SK-N-SH treated with all-trans-retinoic acid at 6 μM for 48 hours (cell line): ENCODE data around the gene CMBL.

Experiments
- ATAC-seq: fragments of 200-7000 bp; cut with Tn5 transposase; 3 replicates; pipeline ENCODE4 v1.9.1; 2020; ENCODE audit warnings: mild to moderate bottlenecking, moderate library complexity
- ARNTL ChIP-seq: fragments of 450-650 bp; formaldehyde crosslinking; IDR thresholded peaks from 2 replicates; pipeline ENCODE4 v1.5.0; 2020; ENCODE audit warnings: low read depth, mild to moderate bottlenecking, moderate library complexity, borderline replicate concordance
- BACH2 ChIP-seq: fragments of 250-450 bp; sonication (Bioruptor Pico); IDR thresholded peaks from 2 replicates; pipeline ENCODE4 v1.9.0; 2021; ENCODE audit warnings: mild to moderate bottlenecking, borderline replicate concordance
- ESRRG ChIP-seq: fragments of 250-450 bp; sonication (Bioruptor Pico); IDR thresholded peaks from 2 replicates; pipeline ENCODE4 v1.6.1; 2021; ENCODE audit warnings: mild to moderate bottlenecking
- GLIS3 ChIP-seq: fragments of 250-450 bp; sonication (Bioruptor Pico); IDR thresholded peaks from 2 replicates; pipeline ENCODE4 v1.5.0; 2020; ENCODE audit warnings: mild to moderate bottlenecking, moderate library complexity
- ISL1 ChIP-seq: fragments of 250-450 bp; sonication (Bioruptor Pico); IDR thresholded peaks from 2 replicates; pipeline ENCODE4 v2.1.2; 2022; ENCODE audit warnings: mild to moderate bottlenecking, moderate library complexity
- OSR1 ChIP-seq: fragments of 250-450 bp; sonication (Bioruptor Pico); IDR thresholded peaks from 2 replicates; pipeline ENCODE4 v1.8.0; 2022; ENCODE audit warnings: moderate library complexity, mild to moderate bottlenecking, inconsistent platforms
- PATZ1 ChIP-seq: fragments of 250-450 bp; sonication (Bioruptor Pico); IDR thresholded peaks from 2 replicates; pipeline ENCODE4 v1.8.0; 2020; ENCODE audit warnings: mild to moderate bottlenecking, moderate library complexity, borderline replicate concordance
- PPARA ChIP-seq: fragments of 250-450 bp; sonication (Bioruptor Pico); IDR thresholded peaks from 2 replicates; pipeline ENCODE4 v1.5.0; 2020; ENCODE audit warnings: mild to moderate bottlenecking, borderline replicate concordance
- RARB ChIP-seq: fragments of 250-450 bp; sonication (Bioruptor Pico); IDR thresholded peaks from 2 replicates; pipeline ENCODE4 v1.8.0; 2021; ENCODE audit warnings: mild to moderate bottlenecking, moderate library complexity
- SNAI2 ChIP-seq: fragments of 250-450 bp; sonication (Bioruptor Pico); IDR thresholded peaks from 2 replicates; pipeline ENCODE4 v1.5.0; 2020; ENCODE audit warnings: mild to moderate bottlenecking, moderate library complexity
- TCF4 ChIP-seq: fragments of 250-450 bp; sonication (Bioruptor Pico); IDR thresholded peaks from 2 replicates; pipeline ENCODE4 v1.8.0; 2021; ENCODE audit warnings: mild to moderate bottlenecking, moderate library complexity, borderline replicate concordance
- TSHZ2 ChIP-seq: fragments of 250-450 bp; sonication (Bioruptor Pico); IDR thresholded peaks from 2 replicates; pipeline ENCODE4 v1.5.0; 2020; ENCODE audit warnings: mild to moderate bottlenecking, moderate library complexity
- ZC3H10 ChIP-seq: fragments of 250-450 bp; sonication (Bioruptor Pico); IDR thresholded peaks from 2 replicates; pipeline ENCODE4 v1.5.1; 2021; ENCODE audit warnings: mild to moderate bottlenecking, moderate library complexity
- ZFP3 ChIP-seq: fragments of 250-450 bp; sonication (Bioruptor Pico); IDR thresholded peaks from 2 replicates; pipeline ENCODE4 v1.5.0; 2020; ENCODE audit warnings: mild to moderate bottlenecking, moderate library complexity
- ZFP30 ChIP-seq: fragments of 450-650 bp; formaldehyde crosslinking; IDR thresholded peaks from 2 replicates; pipeline ENCODE4 v1.5.0; 2022; ENCODE audit warnings: mild to moderate bottlenecking, moderate library complexity
- ZNF565 ChIP-seq: fragments of 450-650 bp; formaldehyde crosslinking; conservative IDR thresholded peaks from 2 replicates; pipeline ENCODE4 v1.5.0; 2020; ENCODE audit warnings: low read depth, mild to moderate bottlenecking, moderate library complexity
- ZNF70 ChIP-seq: fragments of 450-650 bp; formaldehyde crosslinking; IDR thresholded peaks from 2 replicates; pipeline ENCODE4 v1.5.0; 2020; ENCODE audit warnings: mild to moderate bottlenecking, moderate library complexity
- ZNF8 ChIP-seq: fragments of 450-650 bp; formaldehyde crosslinking; IDR thresholded peaks from 2 replicates; pipeline ENCODE4 v1.5.0; 2020; ENCODE audit warnings: mild to moderate bottlenecking, moderate library complexity
- TF ChIP-seq, protein P1 (sequence below): fragments of 250-450 bp; sonication (Bioruptor Pico); IDR thresholded peaks from 2 replicates; pipeline ENCODE4 v1.5.1; 2020; ENCODE audit warnings: low read depth, mild to moderate bottlenecking, moderate library complexity
- TF ChIP-seq, protein P2 (sequence below): fragments of 250-450 bp; sonication (Bioruptor Pico); IDR thresholded peaks from 2 replicates; pipeline ENCODE4 v1.5.1; 2021; ENCODE audit warnings: mild to moderate bottlenecking, moderate library complexity

The CMBL gene

DNA sequence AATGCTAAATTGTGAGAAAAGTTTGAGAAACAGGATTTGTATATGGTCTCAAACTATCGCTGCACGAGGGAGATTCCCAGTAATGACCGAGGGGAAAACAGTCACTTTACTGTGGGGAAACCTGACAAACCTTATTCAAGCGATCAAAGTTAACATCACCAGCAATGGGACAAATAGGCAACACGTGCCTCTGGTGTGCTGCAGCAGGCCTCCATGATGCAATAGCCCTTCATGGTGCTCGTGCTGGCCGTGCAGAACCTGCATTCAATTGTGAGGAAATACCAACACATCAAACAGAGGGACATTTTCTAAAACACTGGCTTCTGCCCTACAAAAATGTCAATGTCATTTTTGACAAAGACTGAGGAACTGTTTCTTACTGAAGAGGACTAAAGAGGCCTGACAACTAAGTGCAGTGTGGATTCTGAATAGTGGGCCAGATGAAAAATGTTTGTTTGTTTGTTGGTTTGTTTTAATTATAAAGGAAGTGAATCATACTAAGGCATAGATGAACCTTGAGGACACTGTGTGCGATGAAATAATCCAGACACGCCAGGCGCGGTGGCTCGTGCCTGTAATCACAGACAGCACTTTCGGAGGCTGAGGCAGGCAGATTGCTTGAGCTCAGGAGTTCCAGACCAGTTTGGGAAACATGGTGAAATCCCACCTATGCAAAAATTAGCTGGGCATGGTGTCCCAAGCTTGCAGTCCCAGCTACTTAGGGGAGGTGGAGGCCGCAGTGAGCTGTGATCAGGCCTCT, 28.2 kb upstream of the CMBL start:
- ATAC-seq = no peak
- TF ChIP-seq OSR1 (CRISPR knock-in tag) = no peak
- no peak for TF ChIP-seq PATZ1 (CRISPR knock-in tag)
- no peak for TF ChIP-seq ESRRG (CRISPR knock-in tag)
- no peak for TF ChIP-seq SNAI2 (CRISPR knock-in tag)
- no peak for TF ChIP-seq TSHZ2
- TF ChIP-seq, protein P1, sequence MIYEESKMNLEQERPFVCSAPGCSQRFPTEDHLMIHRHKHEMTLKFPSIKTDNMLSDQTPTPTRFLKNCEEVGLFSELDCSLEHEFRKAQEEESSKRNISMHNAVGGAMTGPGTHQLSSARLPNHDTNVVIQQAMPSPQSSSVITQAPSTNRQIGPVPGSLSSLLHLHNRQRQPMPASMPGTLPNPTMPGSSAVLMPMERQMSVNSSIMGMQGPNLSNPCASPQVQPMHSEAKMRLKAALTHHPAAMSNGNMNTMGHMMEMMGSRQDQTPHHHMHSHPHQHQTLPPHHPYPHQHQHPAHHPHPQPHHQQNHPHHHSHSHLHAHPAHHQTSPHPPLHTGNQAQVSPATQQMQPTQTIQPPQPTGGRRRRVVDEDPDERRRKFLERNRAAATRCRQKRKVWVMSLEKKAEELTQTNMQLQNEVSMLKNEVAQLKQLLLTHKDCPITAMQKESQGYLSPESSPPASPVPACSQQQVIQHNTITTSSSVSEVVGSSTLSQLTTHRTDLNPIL (CRISPR knock-in tag) = no peak
- TF ChIP-seq ZFP3 = no peak
- no peak for TF ChIP-seq ARNTL (CRISPR knock-in tag)
- no peak for TF ChIP-seq ZNF8 (CRISPR knock-in tag)
- no peak for TF ChIP-seq ZNF70 (CRISPR knock-in tag)
- TF ChIP-seq, protein P2, sequence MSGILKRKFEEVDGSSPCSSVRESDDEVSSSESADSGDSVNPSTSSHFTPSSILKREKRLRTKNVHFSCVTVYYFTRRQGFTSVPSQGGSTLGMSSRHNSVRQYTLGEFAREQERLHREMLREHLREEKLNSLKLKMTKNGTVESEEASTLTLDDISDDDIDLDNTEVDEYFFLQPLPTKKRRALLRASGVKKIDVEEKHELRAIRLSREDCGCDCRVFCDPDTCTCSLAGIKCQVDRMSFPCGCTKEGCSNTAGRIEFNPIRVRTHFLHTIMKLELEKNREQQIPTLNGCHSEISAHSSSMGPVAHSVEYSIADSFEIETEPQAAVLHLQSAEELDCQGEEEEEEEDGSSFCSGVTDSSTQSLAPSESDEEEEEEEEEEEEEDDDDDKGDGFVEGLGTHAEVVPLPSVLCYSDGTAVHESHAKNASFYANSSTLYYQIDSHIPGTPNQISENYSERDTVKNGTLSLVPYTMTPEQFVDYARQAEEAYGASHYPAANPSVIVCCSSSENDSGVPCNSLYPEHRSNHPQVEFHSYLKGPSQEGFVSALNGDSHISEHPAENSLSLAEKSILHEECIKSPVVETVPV (CRISPR knock-in tag) = no peak
- TF ChIP-seq BACH2 = no peak
- no peak for TF ChIP-seq ZNF565 (CRISPR knock-in tag)
- no peak for TF ChIP-seq ZFP30 (CRISPR knock-in tag)
- no peak for TF ChIP-seq ISL1
- no peak for TF ChIP-seq ZC3H10 (CRISPR knock-in tag)
- TF ChIP-seq RARB (CRISPR knock-in tag) = no peak
- TF ChIP-seq GLIS3 (CRISPR knock-in tag) = no peak
- TF ChIP-seq TCF4 (CRISPR knock-in tag) = no peak
- no peak for TF ChIP-seq PPARA (CRISPR knock-in tag)

GRCh38 chr5:10334831-10335230, 27.1 kb upstream of the CMBL start:
- no peak for ATAC-seq

More at GRCh38 chr5:10334831-10335230, 27.1 kb upstream of the CMBL start:
- no peak for TF ChIP-seq TSHZ2
- no peak for TF ChIP-seq PATZ1 (CRISPR knock-in tag)
